Spleen (tissue), 11 donors: ENCODE results near the gene PACS2. TPM values are rescaled to one million over a fixed set of nuclear protein-coding genes. Genes with fewer than 3 reads are reported as not detected.

ENCODE experiments used
- DNase-seq: peaks from one replicate; pipeline ENCODE4 v3.0.0-alpha.2; 2020
- H3K27ac ChIP-seq, 8 donors: fragments of 200-600 bp; sonication (generic) in 7 of 8; 1 replicate in 4 of 8; 2 replicates in 4 of 8; pipeline versions ENCODE4 v1.5.0 to v1.8.0; 2016 to 2021; ENCODE audit warnings: inconsistent platforms in 4 of 8, mild to moderate bottlenecking in 4 of 8, moderate library complexity in 1 of 8
- H3K27me3 ChIP-seq, 7 donors: fragments of 200-600 bp; sonication (generic) in 6 of 7; replicated peaks in 1 of 7; 1 replicate in 4 of 7; 2 replicates in 3 of 7; pipeline versions ENCODE4 v1.5.0 to v1.8.0; 2016 to 2021; ENCODE audit warnings: inconsistent platforms in 3 of 7, mild to moderate bottlenecking in 1 of 7
- H3K36me3 ChIP-seq, 6 donors: fragments of 200-600 bp; sonication (generic) in 5 of 6; 1 replicate in 4 of 6; 2 replicates in 2 of 6; pipeline versions ENCODE4 v1.5.0 to v1.8.0; 2016 to 2021; ENCODE audit warnings: inconsistent platforms in 2 of 6
- H3K4me1 ChIP-seq, 6 donors: fragments of 200-600 bp; sonication (generic) in 5 of 6; 1 replicate in 3 of 6; 2 replicates in 3 of 6; pipeline versions ENCODE4 v1.5.0 to v1.8.0; 2016 to 2021; ENCODE audit warnings: inconsistent platforms in 3 of 6
- H3K4me3 ChIP-seq, 8 donors: fragments of 200-600 bp; sonication (generic) in 7 of 8; 1 replicate in 4 of 8; 2 replicates in 4 of 8; pipeline versions ENCODE4 v1.5.0 to v1.8.0; 2016 to 2021; ENCODE audit warnings: inconsistent platforms in 4 of 8, mild to moderate bottlenecking in 4 of 8, moderate library complexity in 2 of 8
- H3K9me3 ChIP-seq, 8 donors: fragments of 200-600 bp; sonication (generic) in 7 of 8; 1 replicate in 4 of 8; 2 replicates in 4 of 8; pipeline versions ENCODE4 v1.5.0 to v1.8.0; 2016 to 2021; ENCODE audit warnings: inconsistent platforms in 4 of 8
- POLR2A ChIP-seq, 3 donors: fragments of 450-650 bp; IDR thresholded peaks; one replicate each; pipeline ENCODE4 v1.5.1; 2017; ENCODE audit warnings: antibody characterized with exemption in 3 of 3, mild to moderate bottlenecking in 1 of 3
- POLR2AphosphoS5 ChIP-seq, 3 donors: sonication (generic); formaldehyde crosslinking; IDR thresholded peaks; one replicate each; pipeline ENCODE4 v1.5.1; 2017; ENCODE audit warnings: antibody characterized with exemption in 3 of 3
- WGBS, 5 donors: extraction: QIAGEN DNeasy Blood & Tissue Kit in 3 of 5; methylation state at CpG; one replicate each; pipeline versions ENCODE4 v1.1.5 to v1.1.7; 2013 to 2018; 5-methylcytosine and 5-hydroxymethylcytosine counted together
- intact Hi-C: fragments of 100-400 bp; cut with DNase I; formaldehyde crosslinking; loops from one replicate; pipeline ENCODE4 v1.15.0; 2023; ENCODE audit warnings: low total_unique reads
- polyA plus RNA-seq, 3 donors: library from polyadenylated mRNA; stranded (reverse); fragments of 200-250 nt; gene quantifications; one replicate each; pipeline ENCODE4 v1.2.1, GENCODE V29; 2013
- total RNA-seq, 7 donors: library from RNA; depleted of rRNA in 3 of 7; stranded (reverse); fragments of >200 nt in 3 of 7; fragmentation: NEBNext Ultra II Directional in 4 of 7; extraction: Animal tissue kit (Norgen Biotek cat#: 25700) in 4 of 7; gene quantifications; one replicate each; pipeline versions ENCODE4 v1.1.0 to v1.2.1, GENCODE V29; 2016 to 2021
- TF ChIP-seq, protein P1 (sequence below), 11 experiments: fragments of 200-600 bp in 7 of 11; fragments of 450-650 bp in 4 of 11; sonication (generic) in 4 of 11; IDR thresholded peaks in 8 of 11; conservative IDR thresholded peaks in 3 of 11; 1 replicate in 7 of 11; 2 replicates in 4 of 11; pipeline versions ENCODE4 v1.4.0 to v1.8.0; 2016 to 2021; ENCODE audit warnings: antibody characterized with exemption in 11 of 11, inconsistent platforms in 4 of 11, mild to moderate bottlenecking in 1 of 11
- donor health status: healthy with polysubstance abuse.
- donor health status: DM: no; HTN: no; CAD: no; lungs with moderate emphysema.
- donor health status: DM: no; HTN: no; CAD: no.
- donor health status: Bipolar disorder and iron deficiency.
- donor health status: healthy.
- donor health status: DM: no; HTN: no; CAD: no.
- donor health status: DM: yes; HTN: yes; CAD: no.

PACS2 gene
- total and polyA plus RNA-seq, 10 donors: 32.2 to 148 (median 98.7) TPM

DNA sequence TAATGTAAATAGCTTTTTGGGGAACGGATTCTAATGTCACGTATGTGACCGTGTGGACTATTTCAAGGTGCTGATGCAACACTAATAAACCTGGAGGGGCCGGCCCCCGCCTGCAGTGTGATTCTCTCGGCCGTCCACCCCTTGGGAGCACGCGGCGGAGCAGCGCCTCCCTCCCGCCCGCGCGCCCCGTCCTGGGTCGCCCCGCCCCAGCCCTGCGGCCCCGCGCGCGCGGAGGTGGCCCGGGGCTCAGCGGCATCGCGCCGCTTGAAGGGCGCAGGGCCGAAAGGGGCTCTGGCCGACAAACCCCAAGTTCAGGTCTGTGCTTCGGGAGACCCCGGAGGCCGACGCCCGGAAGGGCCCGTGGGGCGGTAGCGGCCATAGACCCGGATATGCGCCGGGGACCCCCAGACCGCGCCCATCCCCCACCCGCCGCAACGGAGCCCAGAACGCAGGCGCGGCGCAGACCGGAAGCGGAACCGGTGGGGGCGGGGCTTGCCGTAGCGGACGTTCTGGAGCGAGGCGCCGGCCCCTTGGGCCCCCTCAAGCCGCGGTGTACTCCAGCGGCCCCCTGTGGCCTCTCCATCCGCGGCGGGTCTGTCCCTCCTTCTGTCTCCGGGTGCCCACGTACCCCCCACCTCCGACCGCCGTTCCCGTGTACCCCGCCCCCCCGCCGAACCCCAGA is 83.6 kb downstream of the PACS2 start, which contains the start of gene TEX22:
TEX22 (plus strand) TSS at position 495 of the 682 bp plus-strand sequence. CDS start 803 bp downstream, outside the sequence.
- 1 to 4% (median 1%) methylated on average over 13 to 77 of the region's 77 CpGs for WGBS, 5 donors

DNA sequence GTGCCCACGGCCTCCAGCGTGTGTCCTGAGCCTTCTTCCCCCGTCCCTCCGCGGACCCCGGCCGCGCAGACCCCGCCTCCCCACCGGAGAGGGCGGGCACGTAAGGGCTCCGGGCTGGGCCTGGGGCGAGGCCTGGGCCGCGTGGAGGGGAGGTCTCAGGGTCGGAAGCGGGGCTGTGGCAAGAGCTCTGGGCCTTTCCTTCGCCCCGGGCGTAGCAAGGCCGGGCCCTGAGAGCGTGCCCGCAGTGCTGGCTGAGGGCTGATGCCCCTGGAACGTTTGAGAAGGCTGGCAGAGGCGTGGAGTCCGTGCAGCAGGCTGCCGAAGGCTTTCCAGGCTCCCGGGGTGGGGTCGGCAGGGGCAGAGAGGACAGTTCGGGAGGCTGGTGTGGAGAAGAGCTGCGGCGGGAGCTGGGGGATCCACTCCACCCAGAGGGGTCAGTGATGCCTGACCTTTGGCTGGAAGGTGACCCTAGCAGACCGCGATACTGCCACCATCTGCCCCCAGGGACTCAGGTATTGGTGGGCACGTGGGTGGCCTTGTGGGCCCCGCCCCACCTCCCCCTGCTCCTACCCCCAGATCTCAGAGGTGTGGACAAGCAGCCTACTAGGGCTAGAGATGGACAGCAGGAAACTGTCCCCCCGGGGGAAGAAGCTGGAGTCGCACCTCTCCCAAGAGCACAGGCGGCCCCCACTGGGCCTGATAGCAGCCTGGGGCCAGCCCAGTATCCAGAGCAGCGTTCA is 84.3 kb downstream of the PACS2 start:
- Histone ChIP-seq H3K4me3 (peak overlapping the region; percentile 59 to 79 (median 72)), H3K36me3 (peaks cover 0 to 32% (median 9%) of the 10 kb centered on the region in 6 donors), H3K9me3 (peaks cover 0 to 23% (median 7%) of the 10 kb centered on the region in 8 donors), H3K27ac (peak overlapping the region; percentile 92 to 97 (median 94)), H3K27me3 (no peaks in the 10 kb centered on the region), H3K4me1 (peaks cover 10 to 55% (median 32%) of the 10 kb centered on the region in 6 donors)
- 19 to 26% (median 23%) methylated on average over 19 to 41 of the region's 41 CpGs for WGBS, 5 donors
- DNase-seq: no peak
- intact Hi-C loops: no loop called here
- TF ChIP-seq, protein P1, sequence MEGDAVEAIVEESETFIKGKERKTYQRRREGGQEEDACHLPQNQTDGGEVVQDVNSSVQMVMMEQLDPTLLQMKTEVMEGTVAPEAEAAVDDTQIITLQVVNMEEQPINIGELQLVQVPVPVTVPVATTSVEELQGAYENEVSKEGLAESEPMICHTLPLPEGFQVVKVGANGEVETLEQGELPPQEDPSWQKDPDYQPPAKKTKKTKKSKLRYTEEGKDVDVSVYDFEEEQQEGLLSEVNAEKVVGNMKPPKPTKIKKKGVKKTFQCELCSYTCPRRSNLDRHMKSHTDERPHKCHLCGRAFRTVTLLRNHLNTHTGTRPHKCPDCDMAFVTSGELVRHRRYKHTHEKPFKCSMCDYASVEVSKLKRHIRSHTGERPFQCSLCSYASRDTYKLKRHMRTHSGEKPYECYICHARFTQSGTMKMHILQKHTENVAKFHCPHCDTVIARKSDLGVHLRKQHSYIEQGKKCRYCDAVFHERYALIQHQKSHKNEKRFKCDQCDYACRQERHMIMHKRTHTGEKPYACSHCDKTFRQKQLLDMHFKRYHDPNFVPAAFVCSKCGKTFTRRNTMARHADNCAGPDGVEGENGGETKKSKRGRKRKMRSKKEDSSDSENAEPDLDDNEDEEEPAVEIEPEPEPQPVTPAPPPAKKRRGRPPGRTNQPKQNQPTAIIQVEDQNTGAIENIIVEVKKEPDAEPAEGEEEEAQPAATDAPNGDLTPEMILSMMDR (IDR thresholded peaks at IDR 0.05 in 8 of 11, conservative IDR thresholded peaks at IDR 0.05 in 3 of 11): peak in 3 of 11 experiments; percentile 1 to 29 (median 4)
- TF ChIP-seq POLR2AphosphoS5 (IDR thresholded peaks at IDR 0.05): no peak

More for the DNA sequence above, 83.6 kb downstream of the PACS2 start, which contains the start of gene TEX22:
- H3K4me1 ChIP-seq: peaks cover 10 to 61% (median 32%) of the 10 kb centered on the region in 6 donors
- H3K27me3 ChIP-seq: no peaks in the 10 kb centered on the region
- intact Hi-C loops: no loop called here
- DNase-seq: peak; percentile 98
- TF ChIP-seq, protein P1 (IDR thresholded peaks at IDR 0.05 in 8 of 11, conservative IDR thresholded peaks at IDR 0.05 in 3 of 11): peak in 8 of 11 experiments; percentile 4 to 53 (median 41)
- peak; percentile 91 to 96 (median 93) for TF ChIP-seq POLR2AphosphoS5 (IDR thresholded peaks at IDR 0.05)
- TF ChIP-seq POLR2A (IDR thresholded peaks at IDR 0.05): peak in 2 of 3 donors; percentile 46 to 59
- peak within 1 kb of the TSS; percentile 92 to 97 (median 94) for H3K27ac ChIP-seq
- H3K9me3 ChIP-seq: peaks cover 0 to 23% (median 7%) of the 10 kb centered on the region in 8 donors
- H3K4me3 ChIP-seq: peak within 1 kb of the TSS; percentile 59 to 79 (median 72)
- peaks cover 0 to 33% (median 9%) of the 10 kb centered on the region in 6 donors for H3K36me3 ChIP-seq

GRCh38 chr14:105399466-105399775 is 84.9 kb downstream of the PACS2 start:
- H3K27ac ChIP-seq: peak overlapping the region in 4 of 8 donors; percentile 94 to 97 (median 94)
- H3K4me1 ChIP-seq: peaks cover 10 to 55% (median 32%) of the 10 kb centered on the region in 6 donors
- TF ChIP-seq POLR2AphosphoS5 (IDR thresholded peaks at IDR 0.05) (no peak), POLR2A (IDR thresholded peaks at IDR 0.05) (no peak)
- TF ChIP-seq, protein P1 (IDR thresholded peaks at IDR 0.05 in 8 of 11, conservative IDR thresholded peaks at IDR 0.05 in 3 of 11): no peak
- intact Hi-C loops: no loop called here
- no peaks in the 10 kb centered on the region for H3K27me3 ChIP-seq
- H3K4me3 ChIP-seq: peak overlapping the region; percentile 59 to 79 (median 72)
- peaks cover 0 to 28% (median 9%) of the 10 kb centered on the region in 6 donors for H3K36me3 ChIP-seq
- DNase-seq: peak; percentile 77
- peaks cover 0 to 23% (median 7%) of the 10 kb centered on the region in 8 donors for H3K9me3 ChIP-seq
- 84 to 92% (median 88%) methylated on average over 2 to 8 of the region's 8 CpGs for WGBS, 5 donors
